ENCODE data around the gene CIDEC.
"Not testable (repeated sequence)": the region's sequence is repeated elsewhere in the genome, so short reads cannot be mapped to it uniquely, and the experiment has no call there.

DNA sequence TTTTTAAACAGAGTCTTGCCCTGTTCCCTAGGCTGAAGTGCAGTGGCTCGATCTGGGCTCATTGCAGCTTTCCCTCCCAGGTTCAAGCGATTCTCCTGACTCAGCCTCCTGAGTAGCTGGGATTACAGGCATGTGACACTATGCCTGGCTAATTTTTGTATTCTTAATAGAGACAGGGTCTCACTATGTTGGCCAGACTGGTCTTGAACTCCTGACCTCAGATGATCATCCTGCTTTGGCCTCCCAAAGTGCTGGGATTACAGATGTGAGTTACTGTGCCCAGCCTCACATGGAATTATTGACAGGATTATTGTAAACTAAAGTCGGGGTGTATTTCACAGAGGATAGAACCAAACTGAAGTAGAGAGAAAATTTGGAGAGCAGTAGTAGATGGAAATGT, 15.7 kb upstream of the CIDEC start:
- TF ChIP-seq, protein P1, sequence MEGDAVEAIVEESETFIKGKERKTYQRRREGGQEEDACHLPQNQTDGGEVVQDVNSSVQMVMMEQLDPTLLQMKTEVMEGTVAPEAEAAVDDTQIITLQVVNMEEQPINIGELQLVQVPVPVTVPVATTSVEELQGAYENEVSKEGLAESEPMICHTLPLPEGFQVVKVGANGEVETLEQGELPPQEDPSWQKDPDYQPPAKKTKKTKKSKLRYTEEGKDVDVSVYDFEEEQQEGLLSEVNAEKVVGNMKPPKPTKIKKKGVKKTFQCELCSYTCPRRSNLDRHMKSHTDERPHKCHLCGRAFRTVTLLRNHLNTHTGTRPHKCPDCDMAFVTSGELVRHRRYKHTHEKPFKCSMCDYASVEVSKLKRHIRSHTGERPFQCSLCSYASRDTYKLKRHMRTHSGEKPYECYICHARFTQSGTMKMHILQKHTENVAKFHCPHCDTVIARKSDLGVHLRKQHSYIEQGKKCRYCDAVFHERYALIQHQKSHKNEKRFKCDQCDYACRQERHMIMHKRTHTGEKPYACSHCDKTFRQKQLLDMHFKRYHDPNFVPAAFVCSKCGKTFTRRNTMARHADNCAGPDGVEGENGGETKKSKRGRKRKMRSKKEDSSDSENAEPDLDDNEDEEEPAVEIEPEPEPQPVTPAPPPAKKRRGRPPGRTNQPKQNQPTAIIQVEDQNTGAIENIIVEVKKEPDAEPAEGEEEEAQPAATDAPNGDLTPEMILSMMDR (IDR thresholded peaks at IDR 0.05) = not testable (repeated sequence)
- TF ChIP-seq POLR2A (IDR thresholded peaks at IDR 0.05) = not testable (repeated sequence)

Measured in Peyer's patch (tissue), 4 donors.